ENCODE measurements around the gene RIC3.

RIC3 gene

GRCh38 chr11:8060801-8061554 is 107.8 kb downstream of the RIC3 start:
- H3K4me3 Mint-ChIP-seq: no peak overlapping the region
- no peak overlapping the region for H3K27ac Mint-ChIP-seq
- H3K36me3 Mint-ChIP-seq: no peaks in the 10 kb centered on the region
- no peaks in the 10 kb centered on the region for H3K27me3 Mint-ChIP-seq
- no peaks in the 10 kb centered on the region for H3K9me3 Mint-ChIP-seq
- H3K4me1 Mint-ChIP-seq: no peaks in the 10 kb centered on the region

DNA sequence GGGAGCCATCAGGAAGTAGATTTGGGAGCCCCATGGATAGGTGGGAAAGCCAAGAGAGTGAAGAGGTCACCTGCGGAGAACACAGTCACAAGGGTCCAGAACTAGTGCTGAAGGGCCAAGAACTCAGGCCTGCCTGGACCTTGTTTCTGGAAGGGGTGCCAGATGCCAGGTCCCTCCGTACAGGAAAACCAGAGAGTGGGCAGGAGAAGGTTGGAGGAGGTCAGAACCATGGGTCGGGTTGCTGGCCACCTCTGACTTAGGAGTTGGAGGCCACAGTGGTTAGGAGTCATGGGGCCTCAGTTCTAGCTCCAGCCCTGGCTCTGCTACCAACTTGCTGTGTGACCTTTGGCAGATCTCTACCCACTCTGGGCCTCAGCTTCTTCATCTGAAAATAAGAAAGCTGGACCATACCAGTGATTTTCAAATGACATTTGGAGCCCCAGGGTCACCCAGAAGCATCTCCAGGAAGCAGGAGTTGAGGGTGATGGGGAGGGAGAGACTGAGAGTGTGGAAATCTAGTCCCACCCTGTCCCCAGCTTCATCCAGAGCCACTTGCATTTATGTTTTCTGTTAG is 108.6 kb downstream of the RIC3 start:
- no peaks in the 10 kb centered on the region for H3K4me1 Mint-ChIP-seq
- no peaks in the 10 kb centered on the region for H3K36me3 Mint-ChIP-seq
- no peak overlapping the region for H3K27ac Mint-ChIP-seq
- no peaks in the 10 kb centered on the region for H3K27me3 Mint-ChIP-seq
- H3K4me3 Mint-ChIP-seq: no peak overlapping the region
- no peaks in the 10 kb centered on the region for H3K9me3 Mint-ChIP-seq

- Mint-ChIP-seq H3K9me3 (no peaks in the 10 kb centered on the region), H3K36me3 (no peaks in the 10 kb centered on the region), H3K4me1 (no peaks in the 10 kb centered on the region), H3K27ac (no peak overlapping the region), H3K4me3 (no peak overlapping the region), H3K27me3 (no peaks in the 10 kb centered on the region)
Observed at GRCh38 chr11:8059571-8060011, 109.2 kb downstream of the RIC3 start.

GRCh38 chr11:8059030-8059429 is 109.8 kb downstream of the RIC3 start:
- H3K27ac Mint-ChIP-seq: no peak overlapping the region
- H3K4me3 Mint-ChIP-seq: no peak overlapping the region
- H3K27me3 Mint-ChIP-seq: peaks cover under 1% of the 10 kb centered on the region
- no peaks in the 10 kb centered on the region for H3K4me1 Mint-ChIP-seq
- H3K9me3 Mint-ChIP-seq: no peaks in the 10 kb centered on the region
- no peaks in the 10 kb centered on the region for H3K36me3 Mint-ChIP-seq

GRCh38 chr11:8058216-8058615 is 110.6 kb downstream of the RIC3 start:
- Mint-ChIP-seq H3K9me3 (no peaks in the 10 kb centered on the region), H3K4me3 (no peak overlapping the region), H3K36me3 (no peaks in the 10 kb centered on the region), H3K27ac (no peak overlapping the region), H3K27me3 (peaks cover 1% of the 10 kb centered on the region), H3K4me1 (no peaks in the 10 kb centered on the region)

DNA sequence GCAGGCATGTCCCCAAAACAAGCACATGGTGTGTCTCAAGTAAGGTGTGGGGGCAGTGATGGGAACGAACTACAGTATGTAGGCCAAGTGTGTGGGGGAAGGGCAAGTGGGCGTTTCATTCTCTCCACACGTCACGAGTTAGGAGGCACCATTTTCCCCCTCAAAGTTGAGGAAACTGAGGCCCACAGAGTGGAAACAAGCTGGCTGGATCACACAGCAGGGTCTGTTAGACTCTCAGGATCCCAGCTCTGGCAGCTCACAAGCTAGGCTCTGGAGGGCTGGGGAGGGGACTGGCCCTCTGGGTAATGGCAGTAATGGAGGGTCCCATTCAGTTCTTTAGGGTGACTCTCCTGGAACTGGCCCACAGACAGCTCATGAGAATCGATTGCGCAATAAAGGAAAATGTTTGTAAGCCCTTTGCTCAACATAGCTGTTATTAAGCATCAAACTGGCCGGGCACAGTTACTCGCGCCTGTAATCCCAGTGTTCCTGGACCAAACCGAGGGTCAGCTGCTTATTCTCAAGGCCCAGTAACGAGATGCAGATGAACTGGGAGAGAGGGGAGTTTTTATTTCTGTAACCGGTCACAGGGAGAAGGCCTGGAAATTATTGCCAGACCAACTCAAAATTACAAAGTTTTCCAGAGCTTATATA is 111.9 kb downstream of the RIC3 start:
- Mint-ChIP-seq H3K4me3 (no peak overlapping the region), H3K27me3 (peaks cover 1% of the 10 kb centered on the region), H3K4me1 (no peaks in the 10 kb centered on the region), H3K27ac (no peak overlapping the region), H3K36me3 (no peaks in the 10 kb centered on the region), H3K9me3 (no peaks in the 10 kb centered on the region)
